Nephron (organoid): Measurements from ENCODE around the gene GPALPP1.
A peak's percentile ranks its signal among the peaks of the same experiment; 100 is the strongest.

Source experiments
- H3K27ac Mint-ChIP-seq, 3 experiments: 2 replicates each; pipeline ENCODE4 v1.8.0; 2020; ENCODE audit warnings: mixed read lengths in 3 of 3, mild to moderate bottlenecking in 2 of 3, moderate library complexity in 1 of 3
- H3K27me3 Mint-ChIP-seq: 2 replicates; pipeline ENCODE4 v1.8.0; 2021; ENCODE audit warnings: low read depth, mild to moderate bottlenecking, moderate library complexity, mixed read lengths
- H3K36me3 Mint-ChIP-seq: 2 replicates; pipeline ENCODE4 v1.8.0; 2020; ENCODE audit warnings: low read depth, mixed read lengths
- H3K4me1 Mint-ChIP-seq: 2 replicates; pipeline ENCODE4 v1.8.0; 2020; ENCODE audit warnings: mixed read lengths
- H3K4me3 Mint-ChIP-seq, 3 experiments: 2 replicates each; pipeline ENCODE4 v1.8.0; 2020; ENCODE audit warnings: mild to moderate bottlenecking in 3 of 3, mixed read lengths in 3 of 3, moderate library complexity in 2 of 3
- H3K9me3 Mint-ChIP-seq: 2 replicates; pipeline ENCODE4 v1.8.0; 2020; ENCODE audit warnings: mixed read lengths
- CTCF ChIP-seq, 3 experiments: fragments of 200-600 bp; sonication (generic); IDR thresholded peaks; one replicate each; pipeline ENCODE4 v1.5.0; 2021; ENCODE audit warnings: antibody characterized with exemption in 3 of 3; ENCODE audit not compliant: unreplicated experiment in 3 of 3

GPALPP1 gene

DNA sequence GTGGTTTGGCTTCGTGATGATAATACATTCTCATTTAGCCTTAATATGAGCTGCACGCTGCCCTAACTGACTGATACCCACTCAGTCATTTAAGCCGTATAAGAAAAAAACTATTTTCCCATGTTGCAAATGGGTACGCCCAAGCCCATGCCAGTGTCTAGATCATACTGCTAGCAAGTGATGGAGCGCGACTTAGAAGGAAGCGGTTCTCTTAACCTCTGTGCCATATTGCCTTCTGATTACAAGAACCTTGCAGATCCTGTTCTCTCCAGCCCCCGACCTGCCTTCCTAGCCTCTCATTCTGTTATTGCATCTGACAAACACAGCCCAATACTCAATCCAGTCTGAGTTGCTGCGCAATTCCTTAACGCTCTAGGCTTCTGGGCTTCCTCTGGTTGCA is 603 bp downstream of the GPALPP1 start:
- no peak for TF ChIP-seq CTCF (IDR thresholded peaks at IDR 0.05; ENCODE audit: unreplicated experiment in 3 of 3)
- H3K27me3 Mint-ChIP-seq: no peaks in the 10 kb centered on the region
- H3K4me3 Mint-ChIP-seq: peak overlapping the region; percentile 99 to 100 (median 100)
- peak overlapping the region; percentile 94 to 99 (median 94) for H3K27ac Mint-ChIP-seq
- H3K4me1 Mint-ChIP-seq: peaks cover 43% of the 10 kb centered on the region
- no peaks in the 10 kb centered on the region for H3K9me3 Mint-ChIP-seq
- peaks cover 33% of the 10 kb centered on the region for H3K36me3 Mint-ChIP-seq

GRCh38 chr13:45003417-45003816 is 14.1 kb downstream of the GPALPP1 start:
- no peak overlapping the region for H3K27ac Mint-ChIP-seq
- H3K36me3 Mint-ChIP-seq: peaks cover 33% of the 10 kb centered on the region
- no peak overlapping the region for H3K4me3 Mint-ChIP-seq
- no peaks in the 10 kb centered on the region for H3K27me3 Mint-ChIP-seq
- no peak for TF ChIP-seq CTCF (IDR thresholded peaks at IDR 0.05; ENCODE audit: unreplicated experiment in 3 of 3)
- no peaks in the 10 kb centered on the region for H3K4me1 Mint-ChIP-seq
- H3K9me3 Mint-ChIP-seq: no peaks in the 10 kb centered on the region

DNA sequence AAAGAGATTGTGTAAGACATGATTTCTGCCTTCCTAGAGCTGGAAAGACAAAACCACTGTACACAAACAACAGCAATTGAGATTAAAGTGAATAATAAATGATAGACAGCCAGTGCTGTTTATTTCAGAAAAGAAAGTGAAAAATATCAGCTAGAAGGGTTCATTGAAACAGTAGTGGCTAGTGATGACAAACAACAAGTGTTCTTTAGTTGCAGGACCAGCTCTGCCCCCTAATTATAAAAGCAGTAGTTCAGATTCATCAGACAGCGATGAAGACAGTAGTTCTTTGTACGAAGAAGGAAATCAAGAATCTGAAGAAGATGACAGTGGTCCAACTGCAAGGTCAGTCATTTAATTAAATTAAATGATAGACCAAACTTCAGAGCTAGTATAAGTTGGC is 14.8 kb downstream of the GPALPP1 start:
- Mint-ChIP-seq H3K9me3 (no peaks in the 10 kb centered on the region), H3K27ac (no peak overlapping the region), H3K36me3 (peaks cover 33% of the 10 kb centered on the region), H3K27me3 (no peaks in the 10 kb centered on the region), H3K4me3 (no peak overlapping the region), H3K4me1 (no peaks in the 10 kb centered on the region)
- TF ChIP-seq CTCF (IDR thresholded peaks at IDR 0.05; ENCODE audit: unreplicated experiment in 3 of 3): no peak

DNA sequence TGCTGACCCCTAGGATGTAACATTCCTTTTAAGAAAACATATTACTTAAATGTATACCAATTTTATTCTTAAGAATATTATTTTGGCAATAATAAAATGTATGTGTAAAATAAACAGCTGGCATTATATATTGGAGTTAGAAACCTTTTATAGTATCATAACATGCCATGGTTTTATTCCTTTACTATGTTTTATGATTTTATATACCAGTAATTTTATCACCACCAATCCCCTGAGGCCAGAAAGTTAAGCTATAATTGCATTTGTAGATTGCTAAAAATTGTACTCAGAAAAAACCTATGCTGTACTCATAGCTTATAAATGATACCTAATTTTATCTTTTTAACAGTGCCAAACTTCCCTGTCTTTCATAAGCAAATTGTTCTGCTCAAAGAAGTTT is 17.9 kb downstream of the GPALPP1 start:
- no peaks in the 10 kb centered on the region for H3K27me3 Mint-ChIP-seq
- H3K9me3 Mint-ChIP-seq: no peaks in the 10 kb centered on the region
- no peak for TF ChIP-seq CTCF (IDR thresholded peaks at IDR 0.05; ENCODE audit: unreplicated experiment in 3 of 3)
- H3K4me3 Mint-ChIP-seq: no peak overlapping the region
- H3K4me1 Mint-ChIP-seq: no peaks in the 10 kb centered on the region
- H3K36me3 Mint-ChIP-seq: peaks cover 41% of the 10 kb centered on the region
- no peak overlapping the region for H3K27ac Mint-ChIP-seq

DNA sequence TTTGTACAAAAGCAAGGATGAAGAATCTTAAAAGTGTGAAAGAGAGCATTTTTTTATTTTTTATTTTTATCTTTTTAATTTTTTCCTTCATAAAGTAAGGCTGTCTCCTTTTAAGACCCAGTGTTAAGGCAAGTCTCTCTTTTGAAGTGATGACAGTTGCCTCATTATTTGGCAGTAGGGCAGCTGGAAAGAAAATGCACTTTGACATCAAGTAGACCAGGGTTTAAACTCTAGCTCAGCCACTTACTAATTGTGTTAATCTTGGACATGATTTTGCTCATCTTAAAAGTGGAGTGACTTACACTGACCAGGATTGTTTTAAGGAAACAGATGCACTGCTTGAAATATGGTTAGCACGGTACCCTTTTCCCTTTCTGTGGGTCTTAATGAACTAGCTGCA is 18.5 kb downstream of the GPALPP1 start:
- H3K4me3 Mint-ChIP-seq: no peak overlapping the region
- H3K9me3 Mint-ChIP-seq: no peaks in the 10 kb centered on the region
- H3K36me3 Mint-ChIP-seq: peaks cover 35% of the 10 kb centered on the region
- TF ChIP-seq CTCF (IDR thresholded peaks at IDR 0.05; ENCODE audit: unreplicated experiment in 3 of 3): no peak
- H3K27ac Mint-ChIP-seq: no peak overlapping the region
- no peaks in the 10 kb centered on the region for H3K27me3 Mint-ChIP-seq
- H3K4me1 Mint-ChIP-seq: no peaks in the 10 kb centered on the region

DNA sequence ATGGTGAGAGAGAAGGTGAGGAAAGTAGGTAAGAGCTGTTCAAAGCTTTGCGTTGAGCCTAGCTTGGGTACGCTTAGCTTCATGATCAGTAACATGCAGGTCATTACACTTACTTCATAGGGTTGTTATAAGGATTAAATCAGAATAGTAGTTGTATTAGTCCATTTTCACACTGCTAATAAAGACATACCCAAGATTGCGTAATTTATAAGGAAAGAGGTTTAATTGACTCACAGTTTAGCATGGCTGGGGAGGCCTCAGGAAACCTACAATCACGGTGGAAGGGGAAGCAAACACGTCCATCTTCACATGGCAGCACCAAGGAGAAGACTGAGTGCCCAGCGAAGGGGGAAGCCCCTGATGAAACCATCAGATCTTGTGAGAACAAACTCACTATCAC is 21.9 kb downstream of the GPALPP1 start:
- H3K9me3 Mint-ChIP-seq: no peaks in the 10 kb centered on the region
- no peak overlapping the region for H3K27ac Mint-ChIP-seq
- H3K4me3 Mint-ChIP-seq: no peak overlapping the region
- H3K27me3 Mint-ChIP-seq: no peaks in the 10 kb centered on the region
- H3K4me1 Mint-ChIP-seq: no peaks in the 10 kb centered on the region
- H3K36me3 Mint-ChIP-seq: peaks cover 44% of the 10 kb centered on the region
- no peak for TF ChIP-seq CTCF (IDR thresholded peaks at IDR 0.05; ENCODE audit: unreplicated experiment in 3 of 3)
